ENCODE measurements around the gene TRUB1. TPM values are rescaled to one million over a fixed set of nuclear protein-coding genes. Genes with fewer than 3 reads are reported as not detected.

TRUB1 gene
- total and polyA plus RNA-seq, 8 donors: 4.1 to 27.2 (median 14.5) TPM

DNA sequence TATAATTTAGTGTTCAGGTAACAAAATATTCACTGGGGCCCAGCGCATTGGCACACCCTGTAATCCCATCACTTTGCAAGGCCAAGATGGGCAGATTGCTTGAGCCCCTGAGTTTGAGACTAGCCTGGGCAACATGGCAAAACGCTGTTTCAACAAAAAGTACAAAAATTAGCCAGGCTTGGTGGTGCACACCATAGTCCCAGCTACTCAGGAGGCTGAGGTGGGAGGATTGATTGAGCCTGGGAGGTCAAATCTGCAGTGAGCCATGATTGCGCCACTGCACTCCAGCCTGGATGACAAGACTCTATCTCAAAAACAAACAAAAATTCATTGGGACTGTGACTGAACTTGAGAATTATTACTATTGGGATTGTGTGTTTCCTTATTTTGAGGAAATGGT lies 40.4 kb upstream of the TRUB1 start:
- DNase-seq: no peak
- no peak for TF ChIP-seq POLR2AphosphoS5 (IDR thresholded peaks at IDR 0.05)
- no peak for TF ChIP-seq POLR2A (IDR thresholded peaks at IDR 0.05)
- no peak overlapping the region for H3K4me3 ChIP-seq

DNA sequence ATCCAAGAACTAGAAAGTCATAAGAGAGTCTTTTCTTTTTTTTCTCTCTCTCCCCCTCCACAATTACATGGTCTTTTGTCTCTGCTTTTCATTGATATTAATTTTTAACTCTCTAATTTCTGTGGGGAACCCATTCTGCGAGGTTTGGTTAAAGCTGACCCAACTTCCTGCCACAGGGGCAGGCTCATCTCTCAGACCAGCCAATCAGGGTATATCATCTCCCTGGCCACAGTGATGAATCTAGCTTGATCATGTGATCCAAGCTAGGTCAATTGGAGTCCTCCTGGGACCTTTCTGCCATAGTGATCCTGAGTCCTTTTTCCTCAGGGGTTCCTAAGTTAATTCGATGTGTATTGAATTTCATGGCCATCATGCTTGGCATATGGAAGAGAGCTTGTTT lies 38.0 kb upstream of the TRUB1 start:
- no peak overlapping the region for H3K4me3 ChIP-seq
- no peaks in the 10 kb centered on the region for H3K9me3 ChIP-seq
- DNase-seq: no peak
- H3K36me3 ChIP-seq: no peaks in the 10 kb centered on the region
- TF ChIP-seq EP300 (IDR thresholded peaks at IDR 0.05) (no peak), POLR2AphosphoS5 (IDR thresholded peaks at IDR 0.05) (no peak), POLR2A (IDR thresholded peaks at IDR 0.05) (no peak)
- TF ChIP-seq, protein P1, sequence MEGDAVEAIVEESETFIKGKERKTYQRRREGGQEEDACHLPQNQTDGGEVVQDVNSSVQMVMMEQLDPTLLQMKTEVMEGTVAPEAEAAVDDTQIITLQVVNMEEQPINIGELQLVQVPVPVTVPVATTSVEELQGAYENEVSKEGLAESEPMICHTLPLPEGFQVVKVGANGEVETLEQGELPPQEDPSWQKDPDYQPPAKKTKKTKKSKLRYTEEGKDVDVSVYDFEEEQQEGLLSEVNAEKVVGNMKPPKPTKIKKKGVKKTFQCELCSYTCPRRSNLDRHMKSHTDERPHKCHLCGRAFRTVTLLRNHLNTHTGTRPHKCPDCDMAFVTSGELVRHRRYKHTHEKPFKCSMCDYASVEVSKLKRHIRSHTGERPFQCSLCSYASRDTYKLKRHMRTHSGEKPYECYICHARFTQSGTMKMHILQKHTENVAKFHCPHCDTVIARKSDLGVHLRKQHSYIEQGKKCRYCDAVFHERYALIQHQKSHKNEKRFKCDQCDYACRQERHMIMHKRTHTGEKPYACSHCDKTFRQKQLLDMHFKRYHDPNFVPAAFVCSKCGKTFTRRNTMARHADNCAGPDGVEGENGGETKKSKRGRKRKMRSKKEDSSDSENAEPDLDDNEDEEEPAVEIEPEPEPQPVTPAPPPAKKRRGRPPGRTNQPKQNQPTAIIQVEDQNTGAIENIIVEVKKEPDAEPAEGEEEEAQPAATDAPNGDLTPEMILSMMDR (IDR thresholded peaks at IDR 0.05): no peak
- H3K27ac ChIP-seq: no peak overlapping the region
- WGBS, 5 donors: 78 to 95% (median 92%) methylated on average over 2 of the region's 2 CpGs
- no peaks in the 10 kb centered on the region for H3K4me1 ChIP-seq
- intact Hi-C loops (cut with DNase I; ENCODE audit: low total_unique reads): no loop called here
- H3K27me3 ChIP-seq: no peaks in the 10 kb centered on the region

More for the DNA sequence above, 40.4 kb upstream of the TRUB1 start:
- Histone ChIP-seq H3K36me3 (no peaks in the 10 kb centered on the region), H3K4me1 (no peaks in the 10 kb centered on the region), H3K9me3 (no peaks in the 10 kb centered on the region), H3K27me3 (no peaks in the 10 kb centered on the region), H3K27ac (no peak overlapping the region)
- WGBS, 5 donors: 85 to 97% (median 89%) methylated on average over 3 of the region's 3 CpGs
- intact Hi-C loops (cut with DNase I; ENCODE audit: low total_unique reads): no loop called here

DNA sequence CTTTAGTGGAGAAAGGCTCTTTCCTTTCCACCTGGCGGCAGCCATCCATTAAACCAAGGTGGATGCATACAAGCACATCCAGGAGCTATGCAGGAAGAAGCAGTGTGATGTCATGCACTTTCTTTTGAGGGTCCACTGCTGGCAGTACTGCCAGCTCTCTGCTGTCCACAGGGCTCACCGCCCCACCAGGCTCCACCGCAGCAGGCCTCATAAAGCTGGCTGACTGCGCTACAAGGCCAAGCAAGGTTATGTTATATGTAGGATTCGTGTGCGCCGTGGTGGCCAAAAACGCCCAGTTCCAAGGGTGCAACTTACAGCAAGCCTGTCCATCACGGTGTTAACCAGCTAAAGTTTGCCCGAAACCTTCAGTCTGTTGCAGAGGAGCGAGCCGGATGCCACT lies 37.3 kb upstream of the TRUB1 start:
- no peaks in the 10 kb centered on the region for H3K27me3 ChIP-seq
- no peak overlapping the region for H3K4me3 ChIP-seq
- H3K4me1 ChIP-seq: no peaks in the 10 kb centered on the region
- intact Hi-C loops (cut with DNase I; ENCODE audit: low total_unique reads): no loop called here
- H3K9me3 ChIP-seq: no peaks in the 10 kb centered on the region
- 88 to 97% (median 95%) methylated on average over 12 of the region's 12 CpGs for WGBS, 5 donors
- TF ChIP-seq POLR2AphosphoS5 (IDR thresholded peaks at IDR 0.05) (no peak), EP300 (IDR thresholded peaks at IDR 0.05) (no peak)
- TF ChIP-seq, protein P1 (IDR thresholded peaks at IDR 0.05): no peak
- DNase-seq: no peak
- H3K27ac ChIP-seq: no peak overlapping the region
- H3K36me3 ChIP-seq: no peaks in the 10 kb centered on the region

DNA sequence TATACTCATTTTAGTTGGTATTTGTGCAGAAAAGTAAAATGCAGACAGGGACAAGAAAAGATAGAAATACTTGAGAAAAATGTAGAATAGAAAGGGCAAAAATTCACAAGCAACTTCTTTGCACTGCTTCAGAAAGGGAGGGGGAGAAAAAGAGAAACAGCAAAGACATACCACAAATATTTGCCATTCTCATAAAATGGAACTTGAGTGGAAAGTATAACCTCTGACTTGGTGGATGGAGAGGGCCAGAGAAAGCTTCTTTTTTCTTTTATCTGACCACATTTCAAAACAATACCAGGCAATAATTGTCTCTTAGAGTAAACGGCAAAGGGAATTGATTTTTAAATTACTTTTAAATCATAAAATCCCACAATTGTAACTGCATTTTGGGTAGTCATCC lies 35.8 kb upstream of the TRUB1 start:
- Histone ChIP-seq H3K36me3 (no peaks in the 10 kb centered on the region), H3K9me3 (no peaks in the 10 kb centered on the region), H3K27ac (no peak overlapping the region), H3K4me1 (no peaks in the 10 kb centered on the region), H3K27me3 (no peaks in the 10 kb centered on the region), H3K4me3 (no peak overlapping the region)
- no peak for DNase-seq
- intact Hi-C loops (cut with DNase I; ENCODE audit: low total_unique reads): no loop called here
- TF ChIP-seq, protein P1 (IDR thresholded peaks at IDR 0.05): no peak
- TF ChIP-seq POLR2AphosphoS5 (IDR thresholded peaks at IDR 0.05): no peak
- TF ChIP-seq POLR2A (IDR thresholded peaks at IDR 0.05): no peak
- no peak for TF ChIP-seq EP300 (IDR thresholded peaks at IDR 0.05)
- 32 to 50% (median 37%) methylated on average over 1 of the region's 1 CpG for WGBS, 5 donors

DNA sequence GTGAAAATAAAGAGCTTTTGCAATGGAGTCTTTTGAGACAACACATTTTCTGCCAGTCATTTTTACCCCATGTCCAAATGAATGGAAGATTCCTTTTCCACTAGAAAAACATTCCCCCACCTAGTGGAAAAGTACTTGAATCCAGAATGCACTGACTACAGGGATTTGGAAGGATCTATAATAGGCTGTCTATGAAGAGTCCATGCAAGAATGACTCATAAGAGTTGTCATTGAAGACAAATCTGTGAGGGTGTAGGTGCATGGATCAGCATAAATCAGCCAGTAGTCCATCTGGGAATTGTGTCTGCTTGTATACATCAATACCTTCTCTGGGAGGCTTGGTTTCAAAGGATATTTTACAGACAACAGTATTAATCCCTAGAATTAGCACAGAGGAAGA lies 32.5 kb upstream of the TRUB1 start:
- no peak for TF ChIP-seq POLR2A (IDR thresholded peaks at IDR 0.05)
- TF ChIP-seq POLR2AphosphoS5 (IDR thresholded peaks at IDR 0.05): no peak
- TF ChIP-seq, protein P1 (IDR thresholded peaks at IDR 0.05): no peak
- TF ChIP-seq EP300 (IDR thresholded peaks at IDR 0.05): no peak
- intact Hi-C loops (cut with DNase I; ENCODE audit: low total_unique reads): no loop called here
- no peaks in the 10 kb centered on the region for H3K4me1 ChIP-seq
- H3K36me3 ChIP-seq: no peaks in the 10 kb centered on the region
- no peaks in the 10 kb centered on the region for H3K9me3 ChIP-seq
- H3K4me3 ChIP-seq: no peak overlapping the region
- no peak for DNase-seq
- no peak overlapping the region for H3K27ac ChIP-seq
- H3K27me3 ChIP-seq: no peaks in the 10 kb centered on the region
